ENCODE results near the gene CNNM1.

The CNNM1 gene

DNA sequence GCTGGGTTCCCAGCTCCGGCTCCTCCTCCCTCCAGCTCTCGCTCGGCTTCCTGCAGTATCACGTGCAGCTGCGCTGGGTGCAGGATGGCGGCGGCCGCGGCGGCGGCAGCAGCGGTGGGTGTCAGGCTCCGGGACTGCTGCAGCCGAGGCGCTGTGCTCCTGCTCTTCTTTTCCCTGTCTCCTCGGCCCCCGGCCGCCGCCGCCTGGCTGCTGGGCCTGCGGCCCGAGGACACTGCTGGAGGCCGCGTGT is at the start of gene CNNM1:
CNNM1 (plus strand) TSS at position 53 of the 250 bp plus-strand sequence; CDS start at position 85, 32 bp downstream.
- DNase-seq (ENCODE audit: low read depth) = peak; percentile 26
- TF ChIP-seq, protein P1, sequence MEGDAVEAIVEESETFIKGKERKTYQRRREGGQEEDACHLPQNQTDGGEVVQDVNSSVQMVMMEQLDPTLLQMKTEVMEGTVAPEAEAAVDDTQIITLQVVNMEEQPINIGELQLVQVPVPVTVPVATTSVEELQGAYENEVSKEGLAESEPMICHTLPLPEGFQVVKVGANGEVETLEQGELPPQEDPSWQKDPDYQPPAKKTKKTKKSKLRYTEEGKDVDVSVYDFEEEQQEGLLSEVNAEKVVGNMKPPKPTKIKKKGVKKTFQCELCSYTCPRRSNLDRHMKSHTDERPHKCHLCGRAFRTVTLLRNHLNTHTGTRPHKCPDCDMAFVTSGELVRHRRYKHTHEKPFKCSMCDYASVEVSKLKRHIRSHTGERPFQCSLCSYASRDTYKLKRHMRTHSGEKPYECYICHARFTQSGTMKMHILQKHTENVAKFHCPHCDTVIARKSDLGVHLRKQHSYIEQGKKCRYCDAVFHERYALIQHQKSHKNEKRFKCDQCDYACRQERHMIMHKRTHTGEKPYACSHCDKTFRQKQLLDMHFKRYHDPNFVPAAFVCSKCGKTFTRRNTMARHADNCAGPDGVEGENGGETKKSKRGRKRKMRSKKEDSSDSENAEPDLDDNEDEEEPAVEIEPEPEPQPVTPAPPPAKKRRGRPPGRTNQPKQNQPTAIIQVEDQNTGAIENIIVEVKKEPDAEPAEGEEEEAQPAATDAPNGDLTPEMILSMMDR (IDR thresholded peaks at IDR 0.05; ENCODE audit: insufficient read depth, low read depth, low read length, missing control alignments) = no peak
- peak within 1 kb of the TSS; percentile 16 for H3K4me3 ChIP-seq (ENCODE audit: low read length)

DNA sequence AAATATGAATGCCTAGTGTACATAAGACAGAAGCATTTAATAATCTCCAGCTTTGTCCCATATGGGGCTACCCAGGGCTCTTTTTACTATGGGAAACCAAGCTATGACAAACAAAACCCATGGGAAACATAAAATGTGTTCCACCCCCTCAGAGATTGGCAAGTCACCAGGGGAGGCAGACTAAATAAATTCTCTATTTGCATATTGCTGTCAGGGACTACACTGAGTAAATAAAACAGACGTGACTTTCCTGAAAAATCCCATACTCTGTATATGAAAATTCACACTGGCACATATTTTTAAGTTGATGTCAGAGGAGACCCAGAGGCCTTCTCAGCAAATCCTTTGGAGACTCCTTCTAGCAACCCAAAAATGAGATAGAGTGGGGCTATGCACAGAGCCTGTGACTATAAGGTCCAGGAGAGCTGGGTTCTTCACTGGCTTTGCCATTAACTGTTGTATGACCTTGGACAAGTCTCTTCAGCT is 49.5 kb upstream of the CNNM1 start:
- TF ChIP-seq, protein P1 (IDR thresholded peaks at IDR 0.05; ENCODE audit: insufficient read depth, low read depth, low read length, missing control alignments) = no peak
- H3K4me3 ChIP-seq (ENCODE audit: low read length) = no peak overlapping the region
- DNase-seq (ENCODE audit: low read depth) = peak; percentile 7

DNA sequence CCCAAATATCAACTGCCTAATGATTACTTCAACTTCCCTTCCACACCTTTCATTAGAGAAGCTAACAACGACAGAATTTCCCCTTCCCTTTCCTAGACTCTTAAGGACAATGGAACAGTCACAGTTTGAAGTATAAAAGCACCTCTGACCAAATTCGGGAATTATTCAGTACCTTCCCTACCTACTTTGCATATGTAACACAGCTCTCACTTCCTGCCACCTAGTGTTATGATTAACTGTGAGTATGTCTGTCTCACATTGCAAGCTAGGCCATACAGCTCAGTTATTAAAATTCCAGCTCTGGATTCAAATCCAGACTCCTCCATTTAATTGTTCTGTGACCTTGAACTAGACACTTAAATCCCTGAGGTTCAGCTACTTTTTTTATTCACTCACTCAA is 48.7 kb upstream of the CNNM1 start:
- DNase-seq (ENCODE audit: low read depth) = peak; percentile 43
- H3K4me3 ChIP-seq (ENCODE audit: low read length) = no peak overlapping the region
- TF ChIP-seq, protein P1 (IDR thresholded peaks at IDR 0.05; ENCODE audit: insufficient read depth, low read depth, low read length, missing control alignments) = no peak

DNA sequence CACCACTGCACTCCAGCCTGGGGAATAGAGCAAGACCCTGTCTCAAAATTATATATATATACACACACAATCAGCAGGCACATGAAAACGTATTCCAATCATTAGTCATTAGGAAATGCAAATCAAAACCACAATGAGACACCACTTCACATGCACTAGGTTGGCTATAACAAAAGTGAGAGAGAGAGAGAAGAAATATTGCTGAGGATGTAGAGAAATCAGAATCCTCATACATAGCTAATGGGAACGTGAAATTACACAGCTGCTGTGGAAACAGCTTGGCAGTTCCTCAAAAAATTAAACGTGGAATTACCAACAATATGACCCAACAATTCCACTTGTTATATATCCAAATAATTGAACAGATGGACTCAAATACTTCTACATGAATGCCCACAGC is 43.3 kb upstream of the CNNM1 start:
- no peak overlapping the region for H3K4me3 ChIP-seq (ENCODE audit: low read length)
- TF ChIP-seq, protein P1 (IDR thresholded peaks at IDR 0.05; ENCODE audit: insufficient read depth, low read depth, low read length, missing control alignments) = no peak
- peak; percentile 21 for DNase-seq (ENCODE audit: low read depth)

DNA sequence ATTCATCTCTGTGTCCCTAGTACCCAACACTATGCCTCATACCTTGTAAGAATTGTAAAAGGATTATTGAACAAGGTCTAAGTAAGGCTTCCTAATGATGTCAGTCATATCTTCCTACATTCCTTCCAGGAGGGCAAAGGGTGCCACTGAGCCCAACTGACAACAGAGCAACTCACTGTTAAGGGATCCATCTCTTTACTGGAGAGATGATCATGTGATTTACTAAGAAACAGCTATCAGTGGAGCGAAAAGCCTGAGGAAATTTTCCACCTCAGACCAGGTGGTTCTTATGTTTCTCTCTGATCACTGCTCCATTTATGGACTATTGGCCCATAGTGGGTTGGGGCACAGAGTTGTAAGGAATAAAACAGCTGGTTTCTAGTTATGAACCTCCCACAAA is 38.9 kb upstream of the CNNM1 start:
- H3K4me3 ChIP-seq (ENCODE audit: low read length) = no peak overlapping the region
- TF ChIP-seq, protein P1 (IDR thresholded peaks at IDR 0.05; ENCODE audit: insufficient read depth, low read depth, low read length, missing control alignments) = no peak
- no peak for DNase-seq (ENCODE audit: low read depth)

DNA sequence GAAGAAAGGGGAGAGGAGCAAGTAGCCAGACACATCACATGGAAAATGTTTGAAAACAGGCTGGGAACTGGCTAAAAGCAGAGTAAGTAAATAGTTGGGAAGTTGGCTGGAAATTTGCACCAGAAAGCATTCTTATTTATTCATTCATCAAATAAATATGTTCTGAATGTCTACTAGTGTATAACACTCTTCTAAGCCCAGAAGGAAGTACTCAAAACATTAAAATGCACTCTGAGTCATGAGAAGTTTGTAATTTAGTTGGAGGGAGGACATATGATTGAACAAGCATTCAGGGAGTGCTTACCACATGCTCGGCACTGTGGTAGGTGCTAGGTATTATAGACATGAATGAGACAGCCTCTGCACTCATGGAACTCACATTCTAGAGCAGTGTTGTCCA is 37.0 kb upstream of the CNNM1 start:
- peak; percentile 69 for DNase-seq (ENCODE audit: low read depth)
- TF ChIP-seq, protein P1 (IDR thresholded peaks at IDR 0.05; ENCODE audit: insufficient read depth, low read depth, low read length, missing control alignments) = no peak
- no peak overlapping the region for H3K4me3 ChIP-seq (ENCODE audit: low read length)

DNA sequence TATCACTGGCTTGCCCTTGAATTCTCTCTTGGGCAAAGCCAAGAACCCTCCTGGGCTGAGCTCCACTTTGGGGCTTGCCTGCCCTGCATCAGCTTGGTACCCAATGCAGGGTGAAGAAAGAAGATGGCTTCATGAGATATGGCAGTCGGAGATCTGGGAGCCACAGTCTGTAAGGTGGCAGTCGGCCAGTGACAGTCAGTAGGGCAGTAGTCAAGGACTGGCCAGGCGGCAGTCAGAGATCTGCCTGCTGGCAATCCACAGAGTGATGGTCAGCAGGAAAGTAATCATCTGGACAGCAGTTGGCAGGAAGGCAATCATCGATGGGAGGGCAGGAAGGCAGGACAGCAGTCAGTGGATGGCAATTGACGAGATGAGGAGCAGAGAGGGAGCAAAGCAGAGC is 32.6 kb upstream of the CNNM1 start:
- DNase-seq (ENCODE audit: low read depth) = no peak
- TF ChIP-seq, protein P1 (IDR thresholded peaks at IDR 0.05; ENCODE audit: insufficient read depth, low read depth, low read length, missing control alignments) = no peak
- no peak overlapping the region for H3K4me3 ChIP-seq (ENCODE audit: low read length)

Measured in epithelial cell of esophagus (primary cell).